Measurements from ENCODE around the gene SLC35G6.
A peak's percentile ranks its signal among the peaks of the same experiment; 100 is the strongest.

Gene SLC35G6

DNA sequence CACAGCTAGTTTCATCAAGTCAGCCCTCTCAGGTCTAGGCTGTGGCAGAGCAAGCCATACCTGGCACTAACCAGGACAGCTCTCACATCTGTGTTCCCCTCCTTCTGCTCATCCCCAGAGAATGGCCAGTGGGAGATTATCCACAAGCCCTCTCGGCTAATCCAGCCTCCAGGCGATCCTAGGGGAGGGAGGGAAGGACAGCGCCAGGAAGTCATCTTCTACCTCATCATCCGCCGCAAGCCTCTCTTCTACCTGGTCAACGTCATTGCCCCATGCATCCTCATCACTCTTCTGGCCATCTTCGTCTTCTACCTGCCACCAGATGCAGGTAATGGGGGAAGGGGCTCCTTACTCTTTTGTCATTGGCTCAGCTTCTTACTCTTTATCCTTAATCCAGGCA lies 32.8 kb upstream of the SLC35G6 start:
- H3K4me1 Mint-ChIP-seq = peaks cover 38% of the 10 kb centered on the region
- H3K4me3 Mint-ChIP-seq = peak overlapping the region in 2 of 3 experiments; percentile 50 to 82
- peaks cover 4% of the 10 kb centered on the region for H3K27me3 Mint-ChIP-seq (ENCODE audit: low read depth)
- peak overlapping the region in 2 of 3 experiments; percentile 48 to 49 for H3K27ac Mint-ChIP-seq
- no peaks in the 10 kb centered on the region for H3K9me3 Mint-ChIP-seq
- H3K36me3 Mint-ChIP-seq (ENCODE audit: low read depth) = peaks cover 9% of the 10 kb centered on the region
- TF ChIP-seq, protein P1, sequence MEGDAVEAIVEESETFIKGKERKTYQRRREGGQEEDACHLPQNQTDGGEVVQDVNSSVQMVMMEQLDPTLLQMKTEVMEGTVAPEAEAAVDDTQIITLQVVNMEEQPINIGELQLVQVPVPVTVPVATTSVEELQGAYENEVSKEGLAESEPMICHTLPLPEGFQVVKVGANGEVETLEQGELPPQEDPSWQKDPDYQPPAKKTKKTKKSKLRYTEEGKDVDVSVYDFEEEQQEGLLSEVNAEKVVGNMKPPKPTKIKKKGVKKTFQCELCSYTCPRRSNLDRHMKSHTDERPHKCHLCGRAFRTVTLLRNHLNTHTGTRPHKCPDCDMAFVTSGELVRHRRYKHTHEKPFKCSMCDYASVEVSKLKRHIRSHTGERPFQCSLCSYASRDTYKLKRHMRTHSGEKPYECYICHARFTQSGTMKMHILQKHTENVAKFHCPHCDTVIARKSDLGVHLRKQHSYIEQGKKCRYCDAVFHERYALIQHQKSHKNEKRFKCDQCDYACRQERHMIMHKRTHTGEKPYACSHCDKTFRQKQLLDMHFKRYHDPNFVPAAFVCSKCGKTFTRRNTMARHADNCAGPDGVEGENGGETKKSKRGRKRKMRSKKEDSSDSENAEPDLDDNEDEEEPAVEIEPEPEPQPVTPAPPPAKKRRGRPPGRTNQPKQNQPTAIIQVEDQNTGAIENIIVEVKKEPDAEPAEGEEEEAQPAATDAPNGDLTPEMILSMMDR (IDR thresholded peaks at IDR 0.05; ENCODE audit: unreplicated experiment in 3 of 3) = no peak

DNA sequence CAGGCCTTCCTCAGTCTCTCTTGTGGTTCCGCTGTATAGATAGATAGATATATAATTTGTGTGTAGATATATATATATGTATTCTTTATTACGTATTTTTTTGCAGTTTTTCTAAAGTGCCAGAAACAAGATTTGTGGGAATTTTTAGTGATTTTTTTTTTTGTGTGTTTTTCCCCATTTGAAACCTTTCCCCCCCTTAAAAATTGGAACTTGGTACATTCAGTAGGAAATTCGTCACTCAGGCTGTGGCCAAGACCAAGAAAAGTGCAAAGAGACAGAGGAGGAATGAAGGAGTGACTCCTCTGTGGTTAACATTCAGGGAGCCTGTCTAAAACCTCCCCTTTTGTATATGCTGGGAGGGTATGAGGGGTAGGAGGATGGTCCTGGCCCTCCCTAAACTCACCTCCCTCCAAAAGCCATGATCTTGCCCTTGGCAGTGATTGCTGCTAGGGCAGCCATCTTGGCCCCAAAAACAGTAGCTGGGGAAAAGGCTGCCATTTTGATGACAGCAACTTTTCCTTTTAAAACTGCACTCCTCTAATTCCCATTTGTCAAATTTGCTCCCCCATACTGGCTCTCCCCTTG lies 21.2 kb upstream of the SLC35G6 start:
- Mint-ChIP-seq H3K4me1 (peaks cover 11% of the 10 kb centered on the region), H3K27ac (peak overlapping the region in 1 of 3 experiments; percentile 29), H3K36me3 (ENCODE audit: low read depth) (peaks cover 28% of the 10 kb centered on the region), H3K9me3 (no peaks in the 10 kb centered on the region), H3K27me3 (ENCODE audit: low read depth) (peaks cover 5% of the 10 kb centered on the region), H3K4me3 (peak overlapping the region; percentile 19 to 38 (median 34))
- TF ChIP-seq, protein P1 (IDR thresholded peaks at IDR 0.05; ENCODE audit: unreplicated experiment in 3 of 3) = no peak

DNA sequence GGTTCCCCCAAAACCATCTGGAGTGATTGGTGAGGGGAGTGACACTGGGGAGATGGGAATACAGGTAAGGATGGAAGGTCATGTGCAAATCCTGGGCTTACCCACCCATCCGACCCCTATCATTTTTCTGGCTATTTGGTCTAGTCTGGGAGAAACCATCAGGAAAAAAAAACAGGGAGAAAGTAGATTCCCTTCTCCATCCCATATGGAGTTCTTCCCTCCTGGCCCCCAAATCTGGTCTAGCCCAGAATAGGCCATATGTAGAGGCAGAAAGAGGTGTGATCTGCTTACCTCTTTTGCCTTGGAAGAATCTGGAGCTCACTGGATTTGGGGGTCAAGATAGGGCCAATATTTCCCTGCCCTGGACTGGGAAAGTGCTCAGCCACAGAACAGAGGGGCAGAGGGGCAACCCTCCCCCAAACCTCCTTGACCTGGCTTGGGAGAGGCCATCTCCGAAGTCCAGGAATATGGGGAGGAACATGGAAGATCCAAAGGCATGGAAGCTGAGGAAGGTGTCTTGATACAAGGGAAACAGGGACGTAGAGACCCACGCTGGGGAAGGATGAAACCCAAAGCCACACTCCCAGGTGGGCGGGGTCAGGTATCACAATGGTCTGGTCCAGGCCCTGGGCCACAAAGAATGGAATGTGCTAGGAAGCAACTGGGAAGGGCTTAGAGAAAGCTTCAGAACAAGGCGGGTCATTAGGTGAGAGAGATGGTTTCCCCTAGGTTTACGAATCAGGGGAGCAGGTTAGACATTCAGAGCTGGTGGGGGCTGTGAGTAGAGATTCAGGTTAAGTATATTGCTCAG lies 20.2 kb upstream of the SLC35G6 start:
- Mint-ChIP-seq H3K4me1 (peaks cover 5% of the 10 kb centered on the region), H3K27me3 (ENCODE audit: low read depth) (peaks cover 5% of the 10 kb centered on the region), H3K4me3 (no peak overlapping the region), H3K9me3 (no peaks in the 10 kb centered on the region), H3K27ac (peak overlapping the region in 1 of 3 experiments; percentile 66), H3K36me3 (ENCODE audit: low read depth) (peaks cover 26% of the 10 kb centered on the region)
- TF ChIP-seq, protein P1 (IDR thresholded peaks at IDR 0.05; ENCODE audit: unreplicated experiment in 3 of 3) = no peak

DNA sequence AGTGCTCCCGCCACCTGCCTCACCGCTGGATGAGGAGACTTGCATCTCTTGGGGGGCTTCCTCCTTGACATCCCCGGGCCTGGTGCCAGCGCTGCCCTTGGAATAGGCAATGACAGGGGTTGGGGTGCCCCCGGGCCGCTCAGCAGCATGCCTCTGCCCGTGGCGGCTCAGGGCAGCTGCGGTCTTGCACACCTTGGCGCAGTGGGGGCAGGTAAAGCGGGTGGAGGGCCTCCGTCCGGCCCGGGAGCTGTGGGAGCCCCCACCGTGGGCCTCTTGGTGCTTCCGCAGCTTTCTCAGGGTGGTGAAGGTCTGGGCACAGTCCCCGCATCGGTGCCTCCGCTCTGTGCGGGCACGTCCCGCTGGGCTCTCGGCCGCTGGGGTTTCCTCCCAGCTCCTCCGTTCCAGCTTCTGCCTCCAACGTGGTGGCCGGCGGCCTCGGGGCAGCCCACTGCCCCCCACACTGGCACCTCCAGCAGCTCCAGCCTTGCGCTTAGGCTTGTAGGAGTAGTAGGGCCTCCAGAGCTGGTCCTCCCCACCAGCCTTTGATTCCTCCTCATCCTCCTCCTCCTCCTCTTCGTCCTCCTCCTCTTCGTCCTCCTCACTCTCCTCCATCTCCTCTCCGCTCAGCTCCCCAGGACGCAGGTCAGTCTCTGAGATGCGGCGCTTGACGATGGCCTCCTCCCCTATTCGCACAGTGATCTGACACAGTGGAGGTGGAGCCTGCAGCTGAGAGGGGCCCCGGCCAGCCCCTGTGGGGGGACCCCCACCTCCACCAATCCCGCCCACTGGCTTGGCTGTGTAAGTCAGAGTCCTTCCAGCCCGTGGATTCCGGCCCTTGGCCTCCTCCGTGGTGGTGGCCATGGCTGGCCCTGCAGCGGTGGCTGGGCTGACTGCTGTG lies 18.5 kb upstream of the SLC35G6 start:
- TF ChIP-seq, protein P1 (IDR thresholded peaks at IDR 0.05; ENCODE audit: unreplicated experiment in 3 of 3) = no peak
- peaks cover 35% of the 10 kb centered on the region for H3K36me3 Mint-ChIP-seq (ENCODE audit: low read depth)
- H3K27ac Mint-ChIP-seq = no peak overlapping the region
- H3K4me3 Mint-ChIP-seq = no peak overlapping the region
- peaks cover 13% of the 10 kb centered on the region for H3K4me1 Mint-ChIP-seq
- peaks cover 5% of the 10 kb centered on the region for H3K27me3 Mint-ChIP-seq (ENCODE audit: low read depth)
- H3K9me3 Mint-ChIP-seq = no peaks in the 10 kb centered on the region

DNA sequence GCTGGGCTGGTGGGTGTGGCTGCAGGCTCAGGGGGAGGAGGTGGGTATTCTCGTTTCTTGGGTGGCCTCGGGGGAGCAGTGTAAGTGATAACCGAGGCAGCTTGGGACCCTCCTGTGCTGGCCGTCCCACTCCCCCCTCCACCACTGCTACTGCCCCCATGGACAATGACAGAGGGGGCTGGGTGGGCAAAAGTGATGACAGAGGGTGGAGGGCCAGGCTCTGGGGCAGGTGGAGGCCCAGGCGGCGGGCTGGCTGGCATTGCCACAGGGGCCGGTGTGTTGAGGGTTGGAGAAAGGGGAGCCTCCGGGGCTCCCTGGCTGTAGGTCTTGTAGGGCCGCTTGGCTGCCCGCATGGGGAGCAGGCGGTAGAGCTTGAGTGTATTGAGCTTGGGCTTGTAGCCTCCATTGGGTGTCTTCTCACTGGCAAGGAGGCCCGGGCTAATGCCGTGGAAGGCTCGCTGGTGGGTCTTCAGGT lies 17.8 kb upstream of the SLC35G6 start:
- TF ChIP-seq, protein P1 (IDR thresholded peaks at IDR 0.05; ENCODE audit: unreplicated experiment in 3 of 3) = no peak
- peaks cover 35% of the 10 kb centered on the region for H3K36me3 Mint-ChIP-seq (ENCODE audit: low read depth)
- H3K27ac Mint-ChIP-seq = no peak overlapping the region
- H3K4me3 Mint-ChIP-seq = no peak overlapping the region
- H3K4me1 Mint-ChIP-seq = peaks cover 13% of the 10 kb centered on the region
- H3K27me3 Mint-ChIP-seq (ENCODE audit: low read depth) = peaks cover 5% of the 10 kb centered on the region
- H3K9me3 Mint-ChIP-seq = no peaks in the 10 kb centered on the region

All from nephron (organoid).